Measurements from ENCODE around the gene DIP2C. TPM values are rescaled to one million over a fixed set of nuclear protein-coding genes. Genes with fewer than 3 reads are reported as not detected.
A peak's percentile ranks its signal among the peaks of the same experiment; 100 is the strongest.

Gene DIP2C
- total RNA-seq, 1 donor from 2014 or later = 18.4 TPM

DNA sequence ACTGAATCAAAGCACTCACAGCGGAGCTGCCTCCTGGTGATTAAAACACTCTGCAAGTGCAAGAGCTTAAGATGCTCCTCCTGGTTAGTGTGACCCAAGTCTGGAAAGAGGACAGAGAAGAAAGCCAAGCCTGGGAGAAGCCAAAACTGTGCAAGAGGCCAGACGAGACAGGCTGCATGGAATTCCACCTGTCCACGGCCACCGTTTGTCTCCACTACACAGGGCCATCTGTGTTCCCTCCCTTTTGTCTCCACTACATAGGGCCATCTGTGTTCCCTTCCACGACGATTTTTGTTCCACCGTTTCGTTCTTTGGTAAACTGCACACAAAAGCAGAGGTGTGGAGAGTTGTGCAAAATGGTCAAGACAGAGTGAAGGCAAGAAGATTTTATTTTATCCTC, 233.0 kb downstream of the DIP2C start:
- Histone ChIP-seq H3K27ac (no peak overlapping the region), H3K4me3 (no peak overlapping the region), H3K27me3 (no peaks in the 10 kb centered on the region), H3K36me3 (no peaks in the 10 kb centered on the region), H3K4me1 (peaks cover 9% of the 10 kb centered on the region), H3K9me3 (no peaks in the 10 kb centered on the region)
- no peak for TF ChIP-seq POLR2A (IDR thresholded peaks at IDR 0.05)
- no peak for TF ChIP-seq POLR2AphosphoS5 (IDR thresholded peaks at IDR 0.05; ENCODE audit: insufficient read depth in 1 of 2, low read depth in 1 of 2)
- TF ChIP-seq CTCF (IDR thresholded peaks at IDR 0.05) = no peak
- DNase-seq (ENCODE audit: extremely low spot score in 2 of 2) = no peak
- intact Hi-C loops (cut with DNase I) = no loop called here

GRCh38 chr10:454860-455259, 234.6 kb downstream of the DIP2C start:
- Histone ChIP-seq H3K4me1 (peaks cover 21% of the 10 kb centered on the region), H3K9me3 (no peaks in the 10 kb centered on the region), H3K27ac (no peak overlapping the region), H3K36me3 (no peaks in the 10 kb centered on the region), H3K4me3 (no peak overlapping the region), H3K27me3 (no peaks in the 10 kb centered on the region)
- DNase-seq (ENCODE audit: extremely low spot score in 2 of 2) = no peak
- intact Hi-C loops (cut with DNase I) = no loop called here
- TF ChIP-seq POLR2AphosphoS5 (IDR thresholded peaks at IDR 0.05; ENCODE audit: insufficient read depth in 1 of 2, low read depth in 1 of 2) = peak in 1 of 2 donors; percentile 14
- TF ChIP-seq POLR2A (IDR thresholded peaks at IDR 0.05) = no peak

- intact Hi-C loops (cut with DNase I) = no loop called here
- Histone ChIP-seq H3K9me3 (no peaks in the 10 kb centered on the region), H3K36me3 (no peaks in the 10 kb centered on the region), H3K4me1 (peaks cover 21% of the 10 kb centered on the region), H3K4me3 (no peak overlapping the region), H3K27ac (no peak overlapping the region), H3K27me3 (no peaks in the 10 kb centered on the region)
- DNase-seq (ENCODE audit: extremely low spot score in 2 of 2) = no peak
- TF ChIP-seq POLR2A (IDR thresholded peaks at IDR 0.05) = no peak
- no peak for TF ChIP-seq CTCF (IDR thresholded peaks at IDR 0.05)
- no peak for TF ChIP-seq POLR2AphosphoS5 (IDR thresholded peaks at IDR 0.05; ENCODE audit: insufficient read depth in 1 of 2, low read depth in 1 of 2)
Measured at GRCh38 chr10:453647-454046, 235.8 kb downstream of the DIP2C start.

DNA sequence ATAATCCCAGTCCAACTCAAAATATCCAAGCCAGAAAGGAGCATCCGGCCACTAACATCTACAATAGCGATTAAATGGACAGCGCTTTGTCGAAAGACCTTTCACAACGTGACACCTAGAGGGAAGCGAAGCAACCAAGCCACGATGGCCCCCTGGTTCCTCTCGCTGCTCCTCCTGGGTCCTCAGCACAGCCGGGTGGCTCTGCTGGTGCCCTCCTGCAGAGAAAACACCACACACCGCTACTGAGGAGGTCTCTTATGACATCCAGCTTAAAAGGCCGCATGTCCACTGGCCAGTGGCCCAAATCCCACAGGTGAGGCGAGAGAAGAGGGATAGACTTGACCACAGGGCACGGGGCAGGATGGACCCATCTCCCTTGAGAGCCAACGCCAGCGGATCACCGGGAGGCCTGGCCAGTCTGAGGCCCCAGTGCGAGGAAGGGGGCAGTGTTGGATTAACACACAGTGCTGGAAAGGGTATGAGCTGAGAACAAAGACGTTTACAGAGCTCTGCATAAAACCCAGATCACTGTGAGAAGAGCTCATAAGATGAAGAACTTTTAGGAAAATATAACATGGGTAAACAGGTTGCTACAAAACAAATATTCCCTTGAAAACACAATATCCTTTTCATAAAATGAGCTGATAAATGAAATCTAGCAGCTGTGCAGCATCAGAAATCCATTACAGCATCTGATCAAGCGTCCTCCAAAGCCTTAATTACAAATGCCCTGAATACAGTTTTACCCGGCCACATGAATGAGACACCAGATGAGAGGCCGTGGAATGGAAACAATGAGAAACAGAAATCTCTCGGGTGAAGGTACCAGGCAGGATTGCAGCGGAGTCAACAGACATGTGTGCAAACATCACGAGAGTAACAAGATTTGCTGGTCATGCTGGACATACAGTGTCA, 236.7 kb downstream of the DIP2C start:
- no peaks in the 10 kb centered on the region for H3K36me3 ChIP-seq
- TF ChIP-seq POLR2AphosphoS5 (IDR thresholded peaks at IDR 0.05; ENCODE audit: insufficient read depth in 1 of 2, low read depth in 1 of 2) (no peak), CTCF (IDR thresholded peaks at IDR 0.05) (no peak), POLR2A (IDR thresholded peaks at IDR 0.05) (no peak)
- no peak overlapping the region for H3K4me3 ChIP-seq
- H3K27me3 ChIP-seq = no peaks in the 10 kb centered on the region
- no peak overlapping the region for H3K27ac ChIP-seq
- H3K9me3 ChIP-seq = no peaks in the 10 kb centered on the region
- no peak for DNase-seq (ENCODE audit: extremely low spot score in 2 of 2)
- intact Hi-C loops (cut with DNase I) = no loop called here
- peaks cover 21% of the 10 kb centered on the region for H3K4me1 ChIP-seq

- no peaks in the 10 kb centered on the region for H3K9me3 ChIP-seq
- H3K27ac ChIP-seq = no peak overlapping the region
- no peak for DNase-seq (ENCODE audit: extremely low spot score in 2 of 2)
- TF ChIP-seq POLR2AphosphoS5 (IDR thresholded peaks at IDR 0.05; ENCODE audit: insufficient read depth in 1 of 2, low read depth in 1 of 2) (no peak), CTCF (IDR thresholded peaks at IDR 0.05) (no peak), POLR2A (IDR thresholded peaks at IDR 0.05) (no peak)
- peaks cover 21% of the 10 kb centered on the region for H3K4me1 ChIP-seq
- no peaks in the 10 kb centered on the region for H3K27me3 ChIP-seq
- H3K36me3 ChIP-seq = no peaks in the 10 kb centered on the region
- intact Hi-C loops (cut with DNase I) = no loop called here
- H3K4me3 ChIP-seq = no peak overlapping the region
Measured at GRCh38 chr10:451856-452255, 237.6 kb downstream of the DIP2C start.
